Right ventricle myocardium superior (tissue), 1 donor: ENCODE data around the gene PTPN23. TPM values are rescaled to one million over a fixed set of nuclear protein-coding genes. Genes with fewer than 3 reads are reported as not detected.

Source experiments
- total RNA-seq: library from RNA; stranded (reverse); fragmentation: NEBNext Ultra II Directional; extraction: Animal tissue kit (Norgen Biotek cat#: 25700); gene quantifications from one replicate; pipeline ENCODE4 v1.2.1, GENCODE V29; 2021
- donor health status: DM: no; HTN: yes; CAD: no; lungs with severe emphysema.

The PTPN23 gene
- total RNA-seq, 1 donor from 2014 or later = 19.0 TPM

Other genes starting within 250 kb of the PTPN23 start
- gene SETD2, start 216.9 kb upstream of the PTPN23 start, total RNA-seq = 23.8 TPM
- gene KIF9, start 98.2 kb upstream of the PTPN23 start, total RNA-seq = 8.4 TPM
- gene KLHL18, start 98.1 kb upstream of the PTPN23 start, total RNA-seq = 48.4 TPM
- 39.7 TPM for gene SCAP, start 94.9 kb downstream of the PTPN23 start, total RNA-seq
- 20.1 TPM for gene ELP6, start 132.7 kb downstream of the PTPN23 start, total RNA-seq
- gene CSPG5, start 197.8 kb downstream of the PTPN23 start, total RNA-seq = 0.22 TPM